ELR (cell line): ENCODE results near the gene NEMP2.

Source experiments
- DNase-seq: peaks from one replicate; pipeline ENCODE4 v3.0.0-alpha.2; 2015; ENCODE audit warnings: low read depth

The NEMP2 gene

GRCh38 chr2:190534310-190535120 lies at the start of gene NEMP2:
TSS of gene NEMP2 (minus strand) at chr2:190534722. CDS start at chr2:190534655, 67 bp downstream.
- DNase-seq, result peak; percentile 89

GRCh38 chr2:190583507-190584337 lies 49.2 kb upstream of the NEMP2 start:
- DNase-seq, result no peak

GRCh38 chr2:190582736-190583506 lies 48.4 kb upstream of the NEMP2 start:
- no peak for DNase-seq

GRCh38 chr2:190582019-190582418 lies 47.5 kb upstream of the NEMP2 start:
- no peak for DNase-seq

- DNase-seq, result no peak
Observed at GRCh38 chr2:190579915-190580846, 45.7 kb upstream of the NEMP2 start.

- no peak for DNase-seq
Observed at GRCh38 chr2:190579058-190579410, 44.5 kb upstream of the NEMP2 start.

GRCh38 chr2:190578158-190579057 lies 43.9 kb upstream of the NEMP2 start:
- peak; percentile 28 for DNase-seq

- no peak for DNase-seq
Observed at GRCh38 chr2:190576573-190576972, 42.1 kb upstream of the NEMP2 start.

- no peak for DNase-seq
Observed at GRCh38 chr2:190575263-190575662, 40.7 kb upstream of the NEMP2 start.

GRCh38 chr2:190574169-190574568 lies 39.6 kb upstream of the NEMP2 start:
- peak; percentile 62 for DNase-seq

GRCh38 chr2:190572246-190572645 lies 37.7 kb upstream of the NEMP2 start:
- DNase-seq, result peak; percentile 37

GRCh38 chr2:190571686-190572085 lies 37.2 kb upstream of the NEMP2 start:
- DNase-seq, result peak; percentile 44

- DNase-seq, result no peak
Observed at GRCh38 chr2:190570871-190571270, 36.3 kb upstream of the NEMP2 start.

GRCh38 chr2:190569994-190570755 lies 35.7 kb upstream of the NEMP2 start:
- DNase-seq, result no peak

GRCh38 chr2:190564838-190565237 lies 30.3 kb upstream of the NEMP2 start:
- DNase-seq, result no peak

- no peak for DNase-seq
Observed at GRCh38 chr2:190563646-190564045, 29.1 kb upstream of the NEMP2 start.

- DNase-seq, result no peak
Observed at GRCh38 chr2:190563109-190563508, 28.6 kb upstream of the NEMP2 start.

- no peak for DNase-seq
Observed at GRCh38 chr2:190562121-190562520, 27.6 kb upstream of the NEMP2 start.

- DNase-seq, result no peak
Observed at GRCh38 chr2:190561094-190561493, 26.6 kb upstream of the NEMP2 start.
